CD14-positive monocyte (primary cell): ENCODE results near the gene GTPBP8. TPM values are rescaled to one million over a fixed set of nuclear protein-coding genes. Genes with fewer than 3 reads are reported as not detected.

Experiments
- DNase-seq, 3 donors: peaks; one replicate each; pipeline ENCODE4 v3.0.0-alpha.2; 2011 to 2022
- H2AFZ ChIP-seq: 2 replicates; pipeline ENCODE4 v1.6.0; 2012; ENCODE audit warnings: mild to moderate bottlenecking, low read depth, low read length, inconsistent platforms; ENCODE audit not compliant: insufficient read depth, poor library complexity, severe bottlenecking
- H3K27ac ChIP-seq, 2 donors: 1 replicate in 1 of 2; 2 replicates in 1 of 2; pipeline ENCODE4 v1.5.1; 2012 to 2013; ENCODE audit warnings: low read length in 2 of 2, control low read depth in 1 of 2, inconsistent platforms in 1 of 2, low read depth in 1 of 2, mild to moderate bottlenecking in 1 of 2
- H3K27me3 ChIP-seq, 2 donors: one replicate each; pipeline versions ENCODE4 v1.6.0 to v1.6.1; 2011 to 2013; ENCODE audit warnings: low read length in 2 of 2; ENCODE audit not compliant: control insufficient read depth in 2 of 2, insufficient read depth in 2 of 2
- H3K36me3 ChIP-seq, 2 donors: replicated peaks in 1 of 2; 1 replicate in 1 of 2; 2 replicates in 1 of 2; pipeline versions ENCODE4 v1.5.1 to v1.6.1; 2012 to 2013; ENCODE audit warnings: low read length in 2 of 2, control low read depth in 1 of 2, inconsistent platforms in 1 of 2, mild to moderate bottlenecking in 1 of 2; ENCODE audit not compliant: insufficient read depth in 2 of 2, control insufficient read depth in 1 of 2
- H3K4me1 ChIP-seq, 2 donors: 1 replicate in 1 of 2; 2 replicates in 1 of 2; pipeline versions ENCODE4 v1.5.1 to v1.6.1; 2012 to 2013; ENCODE audit warnings: low read length in 2 of 2, control low read depth in 1 of 2, inconsistent platforms in 1 of 2, mild to moderate bottlenecking in 1 of 2, moderate library complexity in 1 of 2; ENCODE audit not compliant: insufficient read depth in 2 of 2, control insufficient read depth in 1 of 2
- H3K4me2 ChIP-seq: replicated peaks from 2 replicates; pipeline ENCODE3; 2012; ENCODE audit warnings: low read length, moderate library complexity, mild to moderate bottlenecking; ENCODE audit not compliant: poor library complexity, severe bottlenecking; ENCODE audit errors: extremely low read depth
- H3K4me3 ChIP-seq, 3 experiments: fragments of 200-600 bp in 1 of 3; sonication (generic) in 1 of 3; replicated peaks in 1 of 3; 1 replicate in 2 of 3; 2 replicates in 1 of 3; pipeline ENCODE4 v1.5.1; 2011 to 2013; ENCODE audit warnings: low read length in 3 of 3, mild to moderate bottlenecking in 3 of 3, control low read depth in 2 of 3, low read depth in 2 of 3, inconsistent platforms in 1 of 3, moderate library complexity in 1 of 3
- H3K79me2 ChIP-seq: 2 replicates; pipeline ENCODE4 v1.6.0; 2012; ENCODE audit warnings: mild to moderate bottlenecking, control low read depth, inconsistent platforms, low read length, moderate library complexity; ENCODE audit not compliant: insufficient read depth
- H3K9ac ChIP-seq: 2 replicates; pipeline ENCODE4 v1.6.0; 2017; ENCODE audit warnings: low read length, mild to moderate bottlenecking; ENCODE audit not compliant: insufficient read depth, poor library complexity, severe bottlenecking
- H3K9me3 ChIP-seq, 2 donors: replicated peaks in 1 of 2; 1 replicate in 1 of 2; 2 replicates in 1 of 2; pipeline versions ENCODE4 v1.5.1 to v1.6.1; 2012 to 2013; ENCODE audit warnings: low read length in 2 of 2, control low read depth in 1 of 2; ENCODE audit not compliant: control insufficient read depth in 1 of 2, insufficient read depth in 1 of 2
- H4K20me1 ChIP-seq: 2 replicates; pipeline ENCODE4 v1.6.0; 2012; ENCODE audit warnings: mild to moderate bottlenecking, low read length, control low read depth, moderate library complexity; ENCODE audit not compliant: insufficient read depth
- H3K27ac Mint-ChIP-seq, 7 donors: one replicate each; pipeline ENCODE4 v1.8.0; 2020; ENCODE audit warnings: mild to moderate bottlenecking in 7 of 7, mixed read lengths in 7 of 7, moderate library complexity in 6 of 7, inconsistent platforms in 2 of 7
- H3K27me3 Mint-ChIP-seq, 3 donors: one replicate each; pipeline ENCODE4 v1.8.0; 2021 to 2022; ENCODE audit warnings: low read depth in 3 of 3, mild to moderate bottlenecking in 3 of 3, mixed read lengths in 3 of 3, moderate library complexity in 3 of 3, inconsistent platforms in 1 of 3
- H3K36me3 Mint-ChIP-seq, 2 donors: one replicate each; pipeline ENCODE4 v1.8.0; 2020; ENCODE audit warnings: mixed read lengths in 2 of 2, inconsistent platforms in 1 of 2, mild to moderate bottlenecking in 1 of 2
- H3K4me1 Mint-ChIP-seq: one replicate; pipeline ENCODE4 v1.8.0; 2020; ENCODE audit warnings: mild to moderate bottlenecking, mixed read lengths
- H3K4me3 Mint-ChIP-seq, 2 donors: one replicate each; pipeline ENCODE4 v1.8.0; 2020; ENCODE audit warnings: mild to moderate bottlenecking in 2 of 2, mixed read lengths in 2 of 2, moderate library complexity in 1 of 2
- H3K9me3 Mint-ChIP-seq, 7 donors: one replicate each; pipeline ENCODE4 v1.8.0; 2020 to 2022; ENCODE audit warnings: mixed read lengths in 7 of 7, mild to moderate bottlenecking in 6 of 7, moderate library complexity in 6 of 7, inconsistent platforms in 2 of 7
- WGBS: methylation state at CpG from one replicate; pipeline ENCODE4 v1.1.5; 2013; ENCODE audit warnings: missing lambda C conversion rate; ENCODE audit not compliant: insufficient coverage; 5-methylcytosine and 5-hydroxymethylcytosine counted together
- intact Hi-C, 2 donors: fragments of 100-400 bp; cut with micrococcal nuclease; formaldehyde crosslinking; loops; one replicate each; pipeline versions ENCODE4 v1.15.0 to v1.15.1; 2023
- polyA plus RNA-seq, 3 donors: library from polyadenylated mRNA; depleted of rRNA in 1 of 3; unstranded in 2 of 3; stranded (reverse) in 1 of 3; fragments of 300-500 nt in 2 of 3; fragments of >200 nt in 1 of 3; fragmentation: Illumina TruSeq in 2 of 3; gene quantifications; 1 replicate in 2 of 3; 2 replicates in 1 of 3; pipeline ENCODE4 v1.2.3, GENCODE V29; 2012 to 2021
- TF ChIP-seq, protein P1 (sequence below): fragments of 200-600 bp; IDR thresholded peaks from one replicate; pipeline ENCODE4 v1.8.0; 2022; ENCODE audit warnings: antibody characterized with exemption, mild to moderate bottlenecking

GTPBP8 gene
- polyA plus RNA-seq, 3 donors = 6.0 to 10.8 (median 9.8) TPM

DNA sequence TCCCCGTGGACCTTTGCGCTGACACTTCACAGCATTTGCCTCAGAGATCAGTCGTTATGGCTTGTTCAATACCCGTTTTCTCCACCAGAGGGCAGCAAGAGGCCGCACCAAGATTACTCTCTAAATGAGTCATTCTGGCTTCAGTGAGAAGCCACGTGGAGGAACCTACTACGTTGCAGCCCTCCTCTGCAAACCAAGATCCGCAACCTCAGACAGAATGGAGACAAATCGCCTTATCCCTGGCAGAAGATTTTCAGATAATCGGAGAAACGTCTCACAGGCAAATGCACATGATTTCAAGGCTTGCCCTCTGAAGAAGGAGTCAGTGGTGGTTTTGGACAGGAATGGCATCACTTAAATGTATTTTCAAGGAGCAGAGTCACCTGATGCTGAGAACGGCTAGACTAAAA is 60.5 kb downstream of the GTPBP8 start:
- no peaks in the 10 kb centered on the region for H3K36me3 ChIP-seq
- Mint-ChIP-seq H3K9me3 (peaks cover 0 to 9% (median 3%) of the 10 kb centered on the region in 7 donors), H3K4me1 (no peaks in the 10 kb centered on the region), H3K27me3 (no peaks in the 10 kb centered on the region), H3K27ac (no peak overlapping the region), H3K4me3 (no peak overlapping the region), H3K36me3 (no peaks in the 10 kb centered on the region)
- no peak overlapping the region for H3K9ac ChIP-seq
- H3K79me2 ChIP-seq = no peaks in the 10 kb centered on the region
- H4K20me1 ChIP-seq = no peaks in the 10 kb centered on the region
- H3K4me3 ChIP-seq = peak overlapping the region in 1 of 3 experiments; percentile 32
- no peaks in the 10 kb centered on the region for H3K9me3 ChIP-seq
- peak overlapping the region; percentile 43 for H3K4me2 ChIP-seq
- DNase-seq = peak; percentile 80 to 91 (median 83)
- TF ChIP-seq, protein P1, sequence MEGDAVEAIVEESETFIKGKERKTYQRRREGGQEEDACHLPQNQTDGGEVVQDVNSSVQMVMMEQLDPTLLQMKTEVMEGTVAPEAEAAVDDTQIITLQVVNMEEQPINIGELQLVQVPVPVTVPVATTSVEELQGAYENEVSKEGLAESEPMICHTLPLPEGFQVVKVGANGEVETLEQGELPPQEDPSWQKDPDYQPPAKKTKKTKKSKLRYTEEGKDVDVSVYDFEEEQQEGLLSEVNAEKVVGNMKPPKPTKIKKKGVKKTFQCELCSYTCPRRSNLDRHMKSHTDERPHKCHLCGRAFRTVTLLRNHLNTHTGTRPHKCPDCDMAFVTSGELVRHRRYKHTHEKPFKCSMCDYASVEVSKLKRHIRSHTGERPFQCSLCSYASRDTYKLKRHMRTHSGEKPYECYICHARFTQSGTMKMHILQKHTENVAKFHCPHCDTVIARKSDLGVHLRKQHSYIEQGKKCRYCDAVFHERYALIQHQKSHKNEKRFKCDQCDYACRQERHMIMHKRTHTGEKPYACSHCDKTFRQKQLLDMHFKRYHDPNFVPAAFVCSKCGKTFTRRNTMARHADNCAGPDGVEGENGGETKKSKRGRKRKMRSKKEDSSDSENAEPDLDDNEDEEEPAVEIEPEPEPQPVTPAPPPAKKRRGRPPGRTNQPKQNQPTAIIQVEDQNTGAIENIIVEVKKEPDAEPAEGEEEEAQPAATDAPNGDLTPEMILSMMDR = peak; percentile 88
- peaks cover 51 to 54% of the 10 kb centered on the region in 2 donors for H3K4me1 ChIP-seq
- 3% methylated on average over 6 of the region's 12 CpGs for WGBS
- H2AFZ ChIP-seq = peak overlapping the region; percentile 41
- no peak overlapping the region for H3K27ac ChIP-seq
- intact Hi-C loops = loop anchor here (1.0 to 10.0 kb wide), 4 partner anchors 237 to 576 kb away; no protein-coding TSS in a partner anchor
- no peaks in the 10 kb centered on the region for H3K27me3 ChIP-seq

Other genes starting within 250 kb of the GTPBP8 start
- not detected for gene CD200R1L, start 144.1 kb upstream of the GTPBP8 start, polyA plus RNA-seq
- 1 to 10 TPM; 1.5 to 9.0 (median 1.6) TPM for gene CD200R1, start 15.9 kb upstream of the GTPBP8 start, polyA plus RNA-seq
- gene BOC, start 220.6 kb downstream of the GTPBP8 start, polyA plus RNA-seq = not detected